ENCODE data around the gene ITGA1.
A peak's percentile ranks its signal among the peaks of the same experiment; 100 is the strongest.

Gene ITGA1

DNA sequence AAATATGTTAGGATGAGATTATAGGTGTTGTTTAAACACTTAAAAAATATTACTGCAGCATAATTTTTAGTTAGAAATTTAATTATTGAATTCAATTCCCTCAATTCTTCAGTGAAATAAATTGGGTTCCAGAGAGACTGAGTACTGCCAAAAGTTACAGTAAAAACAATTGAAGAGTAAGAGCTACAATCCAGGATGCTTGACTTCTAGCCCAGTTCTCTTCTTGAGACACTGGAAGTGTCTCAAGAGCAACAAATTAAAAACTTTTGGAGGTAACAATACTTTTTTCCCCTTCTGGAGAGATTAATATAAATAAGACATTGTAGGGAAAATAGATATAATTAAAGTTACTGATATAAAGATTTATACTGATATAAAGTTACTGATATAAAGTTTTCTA lies 8.3 kb downstream of the ITGA1 start:
- H3K79me2 ChIP-seq (ENCODE audit: low read length): peaks cover 37% of the 10 kb centered on the region
- H3K4me2 ChIP-seq (ENCODE audit: low read length): no peak overlapping the region
- H3K9me3 ChIP-seq (ENCODE audit: insufficient read depth, low read length): no peaks in the 10 kb centered on the region
- H3K9ac ChIP-seq (ENCODE audit: low read length): no peak overlapping the region
- no peak overlapping the region for H2AFZ ChIP-seq (ENCODE audit: low read depth, low read length)
- H3K27ac ChIP-seq (ENCODE audit: low read length): no peak overlapping the region
- no peak overlapping the region for H3K4me3 ChIP-seq (ENCODE audit: low read length)
- H3K36me3 ChIP-seq (replicated peaks; ENCODE audit: low read depth, low read length): peaks cover 3% of the 10 kb centered on the region
- H3K27me3 ChIP-seq (ENCODE audit: low read depth, low read length): no peaks in the 10 kb centered on the region
- no peak for TF ChIP-seq EZH2phosphoT487 (IDR thresholded peaks at IDR 0.05; ENCODE audit: low read depth)
- TF ChIP-seq, protein P1, sequence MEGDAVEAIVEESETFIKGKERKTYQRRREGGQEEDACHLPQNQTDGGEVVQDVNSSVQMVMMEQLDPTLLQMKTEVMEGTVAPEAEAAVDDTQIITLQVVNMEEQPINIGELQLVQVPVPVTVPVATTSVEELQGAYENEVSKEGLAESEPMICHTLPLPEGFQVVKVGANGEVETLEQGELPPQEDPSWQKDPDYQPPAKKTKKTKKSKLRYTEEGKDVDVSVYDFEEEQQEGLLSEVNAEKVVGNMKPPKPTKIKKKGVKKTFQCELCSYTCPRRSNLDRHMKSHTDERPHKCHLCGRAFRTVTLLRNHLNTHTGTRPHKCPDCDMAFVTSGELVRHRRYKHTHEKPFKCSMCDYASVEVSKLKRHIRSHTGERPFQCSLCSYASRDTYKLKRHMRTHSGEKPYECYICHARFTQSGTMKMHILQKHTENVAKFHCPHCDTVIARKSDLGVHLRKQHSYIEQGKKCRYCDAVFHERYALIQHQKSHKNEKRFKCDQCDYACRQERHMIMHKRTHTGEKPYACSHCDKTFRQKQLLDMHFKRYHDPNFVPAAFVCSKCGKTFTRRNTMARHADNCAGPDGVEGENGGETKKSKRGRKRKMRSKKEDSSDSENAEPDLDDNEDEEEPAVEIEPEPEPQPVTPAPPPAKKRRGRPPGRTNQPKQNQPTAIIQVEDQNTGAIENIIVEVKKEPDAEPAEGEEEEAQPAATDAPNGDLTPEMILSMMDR (IDR thresholded peaks at IDR 0.05; ENCODE audit: low read depth, low read length): no peak
- peaks cover 22% of the 10 kb centered on the region for H3K4me1 ChIP-seq (ENCODE audit: low read length)
- 0 out of 2 replicates have a peak, but pooled peaks cover under 1% of the 10 kb centered on the region for H4K20me1 ChIP-seq (ENCODE audit: insufficient read depth, low read length)

DNA sequence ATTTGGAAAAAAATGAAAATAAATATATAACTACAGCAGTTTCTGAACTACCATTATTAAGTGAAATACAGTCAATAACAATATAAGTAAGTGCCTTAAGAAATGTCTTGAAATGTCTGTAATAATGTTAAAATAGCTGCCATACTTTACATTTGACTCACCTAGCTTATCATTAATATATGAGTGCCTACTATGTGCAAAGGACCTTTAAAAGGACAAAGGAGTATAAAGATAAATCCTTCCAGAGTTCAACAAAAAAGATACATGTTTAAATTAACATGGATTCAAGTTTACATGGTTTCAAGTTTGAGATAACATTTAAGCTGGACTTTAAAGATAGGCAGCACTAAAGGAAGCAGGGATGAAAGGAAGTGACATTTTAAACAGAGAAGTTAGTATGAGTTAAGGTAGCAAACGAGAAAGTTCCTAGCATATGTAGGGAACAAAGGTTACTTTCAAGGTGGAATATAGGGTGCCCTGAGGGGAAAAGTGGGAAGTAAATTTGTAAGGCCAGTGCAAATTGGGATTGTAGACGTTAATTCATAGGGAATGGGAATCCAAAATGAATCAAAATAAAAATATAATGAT lies 8.9 kb downstream of the ITGA1 start:
- no peak overlapping the region for H3K4me2 ChIP-seq (ENCODE audit: low read length)
- H3K9ac ChIP-seq (ENCODE audit: low read length): no peak overlapping the region
- H3K36me3 ChIP-seq (replicated peaks; ENCODE audit: low read depth, low read length): peaks cover 6% of the 10 kb centered on the region
- no peak overlapping the region for H3K27ac ChIP-seq (ENCODE audit: low read length)
- no peak overlapping the region for H3K4me3 ChIP-seq (ENCODE audit: low read length)
- no peak overlapping the region for H2AFZ ChIP-seq (ENCODE audit: low read depth, low read length)
- H3K4me1 ChIP-seq (ENCODE audit: low read length): peaks cover 28% of the 10 kb centered on the region
- H3K9me3 ChIP-seq (ENCODE audit: insufficient read depth, low read length): no peaks in the 10 kb centered on the region
- H4K20me1 ChIP-seq (ENCODE audit: insufficient read depth, low read length): peaks cover 5% of the 10 kb centered on the region; the same call in 1 of the 2 replicates
- peaks cover 40% of the 10 kb centered on the region for H3K79me2 ChIP-seq (ENCODE audit: low read length)
- H3K27me3 ChIP-seq (ENCODE audit: low read depth, low read length): no peaks in the 10 kb centered on the region
- TF ChIP-seq, protein P1 (IDR thresholded peaks at IDR 0.05; ENCODE audit: low read depth, low read length): no peak
- no peak for TF ChIP-seq EZH2phosphoT487 (IDR thresholded peaks at IDR 0.05; ENCODE audit: low read depth)

DNA sequence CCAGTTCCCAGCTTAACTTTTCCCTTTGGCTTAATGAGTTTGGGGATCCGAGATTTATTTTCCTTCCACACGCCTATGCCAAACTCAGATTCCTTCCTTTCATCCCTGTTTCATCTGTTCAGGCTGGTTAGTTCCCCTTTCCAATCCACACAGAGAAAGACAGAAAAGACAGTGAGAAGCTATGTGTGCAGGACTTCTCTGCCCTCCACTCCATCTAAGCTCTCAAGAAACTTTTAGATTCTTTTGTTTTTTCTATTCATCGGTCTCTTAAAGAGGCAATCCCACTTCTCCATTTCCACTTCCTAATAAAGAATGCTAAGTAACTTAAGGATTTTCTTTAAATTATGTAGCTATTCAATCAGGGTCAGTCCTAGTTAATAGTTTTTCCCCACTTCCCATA lies 11.2 kb downstream of the ITGA1 start:
- TF ChIP-seq, protein P1 (IDR thresholded peaks at IDR 0.05; ENCODE audit: low read depth, low read length): no peak
- no peak for TF ChIP-seq EZH2phosphoT487 (IDR thresholded peaks at IDR 0.05; ENCODE audit: low read depth)
- peak overlapping the region; percentile 92 for H3K4me2 ChIP-seq (ENCODE audit: low read length)
- H3K79me2 ChIP-seq (ENCODE audit: low read length): peaks cover 57% of the 10 kb centered on the region
- H3K4me3 ChIP-seq (ENCODE audit: low read length): peak overlapping the region; percentile 96
- peak overlapping the region; percentile 75 for H3K9ac ChIP-seq (ENCODE audit: low read length)
- H3K4me1 ChIP-seq (ENCODE audit: low read length): peaks cover 36% of the 10 kb centered on the region
- no peak overlapping the region for H2AFZ ChIP-seq (ENCODE audit: low read depth, low read length)
- peaks cover 18% of the 10 kb centered on the region for H4K20me1 ChIP-seq (ENCODE audit: insufficient read depth, low read length)
- H3K36me3 ChIP-seq (replicated peaks; ENCODE audit: low read depth, low read length): peaks cover 13% of the 10 kb centered on the region
- H3K9me3 ChIP-seq (ENCODE audit: insufficient read depth, low read length): no peaks in the 10 kb centered on the region
- H3K27me3 ChIP-seq (ENCODE audit: low read depth, low read length): no peaks in the 10 kb centered on the region
- peak overlapping the region; percentile 74 for H3K27ac ChIP-seq (ENCODE audit: low read length)

DNA sequence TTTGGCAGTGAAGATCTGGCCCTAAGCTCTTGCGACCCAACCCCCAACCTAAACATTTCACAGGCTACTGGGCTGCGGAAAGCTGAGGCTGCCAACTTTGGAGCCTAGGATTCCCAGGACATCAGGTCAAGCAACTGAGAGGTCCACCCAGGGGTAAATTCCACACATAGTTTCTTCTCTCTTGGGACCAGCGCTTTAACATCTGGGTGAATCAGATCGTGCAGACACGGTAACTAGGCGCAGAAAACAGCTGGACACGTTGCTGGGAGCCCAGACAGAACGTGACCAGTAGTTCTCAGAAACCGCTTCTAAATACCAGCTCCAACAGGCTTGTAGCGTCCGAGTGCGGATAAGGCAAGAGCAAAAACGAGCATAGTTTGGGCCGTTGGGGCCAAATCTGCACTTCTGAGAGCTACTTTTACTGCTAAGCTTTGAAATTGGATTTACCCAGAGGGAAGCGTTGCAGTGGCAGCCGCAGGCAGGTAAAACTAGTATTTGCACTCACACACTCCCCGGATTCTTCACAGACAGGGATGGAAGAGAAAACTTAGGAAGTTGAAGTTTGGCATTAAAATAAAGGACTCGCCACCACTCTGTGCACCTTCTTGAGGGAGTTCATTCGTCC lies 11.8 kb downstream of the ITGA1 start:
- Histone ChIP-seq H3K79me2 (ENCODE audit: low read length) (peaks cover 63% of the 10 kb centered on the region), H3K27me3 (ENCODE audit: low read depth, low read length) (no peaks in the 10 kb centered on the region)

More for the DNA sequence above, 11.8 kb downstream of the ITGA1 start:
- H2AFZ ChIP-seq (ENCODE audit: low read depth, low read length): peak overlapping the region; percentile 88; the same call in 1 of the 2 replicates
- TF ChIP-seq, protein P1 (IDR thresholded peaks at IDR 0.05; ENCODE audit: low read depth, low read length): no peak
- no peak for TF ChIP-seq EZH2phosphoT487 (IDR thresholded peaks at IDR 0.05; ENCODE audit: low read depth)
- peak overlapping the region; percentile 92 for H3K4me2 ChIP-seq (ENCODE audit: low read length)
- H3K36me3 ChIP-seq (replicated peaks; ENCODE audit: low read depth, low read length): peaks cover 18% of the 10 kb centered on the region
- H3K4me3 ChIP-seq (ENCODE audit: low read length): peak overlapping the region; percentile 96
- peak overlapping the region; percentile 74 for H3K27ac ChIP-seq (ENCODE audit: low read length)
- H3K4me1 ChIP-seq (ENCODE audit: low read length): peaks cover 36% of the 10 kb centered on the region
- peak overlapping the region; percentile 75 for H3K9ac ChIP-seq (ENCODE audit: low read length)
- H4K20me1 ChIP-seq (ENCODE audit: insufficient read depth, low read length): peaks cover 22% of the 10 kb centered on the region
- H3K9me3 ChIP-seq (ENCODE audit: insufficient read depth, low read length): no peaks in the 10 kb centered on the region
